PC-3 (cell line): Measurements from ENCODE around the gene TMEM52B.

Source experiments
- CTCF ChIP-seq: fragments of 300-600 bp; sonication (generic); conservative IDR thresholded peaks from 2 replicates; pipeline ENCODE4 v1.5.1; 2017; ENCODE audit warnings: antibody characterized with exemption, low read depth, mild to moderate bottlenecking, low read length
- EZH2 ChIP-seq: fragments of 300-600 bp; sonication (generic); IDR thresholded peaks from one replicate; pipeline ENCODE4 v1.6.1; 2017; ENCODE audit warnings: antibody characterized with exemption, mild to moderate bottlenecking, low read length; ENCODE audit not compliant: unreplicated experiment

DNA sequence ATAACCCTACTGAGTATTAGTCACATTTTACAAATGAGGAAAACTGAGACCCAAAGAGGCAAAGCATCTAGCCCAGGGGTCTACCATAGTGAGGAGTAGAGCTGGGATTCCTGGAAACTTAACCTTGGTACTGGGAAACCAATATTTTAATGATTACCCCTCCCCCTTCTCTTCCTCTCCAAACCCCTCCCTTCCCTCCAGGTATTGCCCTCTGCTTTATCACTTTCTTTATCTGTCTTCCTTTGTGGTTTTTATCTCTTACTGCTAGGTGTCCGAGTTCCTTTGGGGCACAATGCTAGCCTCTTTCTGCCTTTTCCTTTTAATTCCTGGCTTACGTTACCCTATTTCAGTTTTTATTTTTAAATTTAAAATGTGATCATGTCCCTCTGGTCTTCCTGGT is 36.6 kb downstream of the TMEM52B start:
- TF ChIP-seq CTCF = no peak
- TF ChIP-seq EZH2 = no peak
